Adrenal gland (tissue), 5 donors: ENCODE data around the gene ZDHHC5.

ENCODE experiments used
- CTCF ChIP-seq, 6 experiments: fragments of 450-650 bp in 4 of 6; fragments of 200-600 bp in 2 of 6; sonication (generic) in 1 of 6; IDR thresholded peaks; 1 replicate in 5 of 6; 2 replicates in 1 of 6; pipeline versions ENCODE4 v1.5.1 to v1.8.0; 2016 to 2021; ENCODE audit warnings: antibody characterized with exemption in 6 of 6, mild to moderate bottlenecking in 2 of 6, moderate library complexity in 1 of 6
- POLR2A ChIP-seq, 2 donors: fragments of 450-650 bp; IDR thresholded peaks; one replicate each; pipeline ENCODE4 v1.6.1; 2017; ENCODE audit warnings: antibody characterized with exemption in 2 of 2, mild to moderate bottlenecking in 2 of 2, moderate library complexity in 1 of 2
- donor health status: DM: no; HTN: no; CAD: no.

GRCh38 chr11:57667117-57667735, 688 bp upstream of the ZDHHC5 start:
- TF ChIP-seq POLR2A (IDR thresholded peaks at IDR 0.05) (peak; percentile 21 to 69), CTCF (IDR thresholded peaks at IDR 0.05) (no peak)
